ENCODE data around the gene IVNS1ABP. TPM values are rescaled to one million over a fixed set of nuclear protein-coding genes. Genes with fewer than 3 reads are reported as not detected.
"Not testable (repeated sequence)": the region's sequence is repeated elsewhere in the genome, so short reads cannot be mapped to it uniquely, and the experiment has no call there.

The IVNS1ABP gene
- total and polyA plus RNA-seq, 4 donors: 14.2 to 83.4 (median 34.0) TPM

DNA sequence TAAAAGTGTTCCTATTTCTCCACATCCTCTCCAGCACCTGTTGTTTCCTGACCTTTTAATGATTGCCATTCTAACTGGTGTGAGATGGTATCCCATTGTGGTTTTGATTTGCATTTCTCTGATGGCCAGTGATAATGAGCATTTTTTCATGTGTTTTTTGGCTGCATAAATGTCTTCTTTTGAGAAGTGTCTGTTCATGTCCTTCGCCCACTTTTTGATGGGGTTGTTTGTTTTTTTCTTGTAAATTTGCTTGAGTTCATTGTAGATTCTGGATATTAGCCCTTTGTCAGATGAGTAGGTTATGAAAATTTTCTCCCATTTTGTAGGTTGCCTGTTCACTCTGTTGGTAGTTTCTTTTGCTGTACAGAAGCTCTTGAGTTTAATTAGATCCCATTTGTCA, 64.6 kb downstream of the IVNS1ABP start:
- WGBS: no CpG with 5 or more reads among the region's 1 CpG
- not testable (repeated sequence) for DNase-seq (ENCODE audit: low spot score); H3K9me3 ChIP-seq (ENCODE audit: control insufficient read depth in 4 of 4, low read length in 3 of 4); H3K36me3 ChIP-seq (ENCODE audit: control insufficient read depth in 4 of 4, insufficient read depth in 3 of 4, low read depth in 1 of 4, low read length in 3 of 4); H3K4me1 ChIP-seq (ENCODE audit: control insufficient read depth in 4 of 4, insufficient read depth in 4 of 4, low read length in 3 of 4); H3K27me3 ChIP-seq (ENCODE audit: control insufficient read depth in 4 of 4, insufficient read depth in 4 of 4, low read length in 3 of 4); H3K9ac ChIP-seq (ENCODE audit: low read depth in 1 of 2, low read length in 2 of 2); H3K4me3 ChIP-seq (ENCODE audit: low read depth in 1 of 3, low read length in 3 of 3); H3K27ac ChIP-seq (ENCODE audit: low read depth in 1 of 2, low read length in 2 of 2)

DNA sequence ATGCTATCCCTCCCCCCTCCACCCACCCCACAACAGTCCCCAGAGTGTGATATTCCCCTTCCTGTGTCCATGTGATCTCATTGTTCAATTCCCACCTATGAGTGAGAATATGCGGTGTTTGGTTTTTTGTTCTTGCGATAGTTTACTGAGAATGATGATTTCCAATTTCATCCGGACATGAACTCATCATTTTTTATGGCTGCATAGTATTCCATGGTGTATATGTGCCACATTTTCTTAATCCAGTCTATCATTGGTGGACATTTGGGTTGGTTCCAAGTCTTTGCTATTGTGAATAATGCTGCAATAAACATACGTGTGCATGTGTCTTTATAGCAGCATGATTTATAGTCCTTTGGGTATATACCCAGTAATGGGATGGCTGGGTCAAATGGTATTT, 65.1 kb downstream of the IVNS1ABP start:
- not testable (repeated sequence) for H3K4me3 ChIP-seq (ENCODE audit: low read depth in 1 of 3, low read length in 3 of 3); H3K36me3 ChIP-seq (ENCODE audit: control insufficient read depth in 4 of 4, insufficient read depth in 3 of 4, low read depth in 1 of 4, low read length in 3 of 4); H3K27ac ChIP-seq (ENCODE audit: low read depth in 1 of 2, low read length in 2 of 2); H3K9ac ChIP-seq (ENCODE audit: low read depth in 1 of 2, low read length in 2 of 2); DNase-seq (ENCODE audit: low spot score); H3K27me3 ChIP-seq (ENCODE audit: control insufficient read depth in 4 of 4, insufficient read depth in 4 of 4, low read length in 3 of 4); H3K9me3 ChIP-seq (ENCODE audit: control insufficient read depth in 4 of 4, low read length in 3 of 4); H3K4me1 ChIP-seq (ENCODE audit: control insufficient read depth in 4 of 4, insufficient read depth in 4 of 4, low read length in 3 of 4)
- WGBS: 98% methylated on average over 3 of the region's 4 CpGs

DNA sequence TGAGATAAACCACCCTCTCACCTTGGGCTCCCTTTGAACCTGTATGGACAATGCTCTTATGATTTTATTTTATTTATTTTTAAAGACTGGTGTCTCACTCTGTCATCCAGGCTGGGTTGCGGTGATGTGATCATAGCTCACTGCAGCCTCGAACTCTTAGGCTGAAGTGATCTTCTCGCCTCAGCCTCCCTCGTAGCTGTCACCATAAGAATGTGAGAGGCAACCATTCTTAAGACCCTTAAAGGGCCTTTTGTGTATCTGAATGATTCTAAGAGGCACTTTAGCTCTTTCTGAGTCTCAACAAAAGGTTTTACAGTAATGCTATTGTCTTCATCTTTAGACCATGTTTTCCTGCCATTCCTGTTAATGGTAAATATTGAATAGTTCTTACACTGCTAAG, 67.0 kb downstream of the IVNS1ABP start:
- Histone ChIP-seq H3K4me3 (ENCODE audit: low read depth in 1 of 3, low read length in 3 of 3) (no peak overlapping the region), H3K27ac (ENCODE audit: low read depth in 1 of 2, low read length in 2 of 2) (no peak overlapping the region), H3K9ac (ENCODE audit: low read depth in 1 of 2, low read length in 2 of 2) (no peak overlapping the region), H3K36me3 (ENCODE audit: control insufficient read depth in 4 of 4, insufficient read depth in 3 of 4, low read depth in 1 of 4, low read length in 3 of 4) (no peaks in the 10 kb centered on the region), H3K27me3 (ENCODE audit: control insufficient read depth in 4 of 4, insufficient read depth in 4 of 4, low read length in 3 of 4) (no peaks in the 10 kb centered on the region), H3K9me3 (ENCODE audit: control insufficient read depth in 4 of 4, low read length in 3 of 4) (no peaks in the 10 kb centered on the region), H3K4me1 (ENCODE audit: control insufficient read depth in 4 of 4, insufficient read depth in 4 of 4, low read length in 3 of 4) (no peaks in the 10 kb centered on the region)
- TF ChIP-seq GABPA (IDR thresholded peaks at IDR 0.05 in 1 of 2, conservative IDR thresholded peaks at IDR 0.05 in 1 of 2): no peak
- TF ChIP-seq FOXA1 (IDR thresholded peaks at IDR 0.05): no peak
- TF ChIP-seq EGR1 (IDR thresholded peaks at IDR 0.05; ENCODE audit: low read depth in 2 of 2): no peak
- TF ChIP-seq JUND (IDR thresholded peaks at IDR 0.05): no peak
- TF ChIP-seq, protein P1, sequence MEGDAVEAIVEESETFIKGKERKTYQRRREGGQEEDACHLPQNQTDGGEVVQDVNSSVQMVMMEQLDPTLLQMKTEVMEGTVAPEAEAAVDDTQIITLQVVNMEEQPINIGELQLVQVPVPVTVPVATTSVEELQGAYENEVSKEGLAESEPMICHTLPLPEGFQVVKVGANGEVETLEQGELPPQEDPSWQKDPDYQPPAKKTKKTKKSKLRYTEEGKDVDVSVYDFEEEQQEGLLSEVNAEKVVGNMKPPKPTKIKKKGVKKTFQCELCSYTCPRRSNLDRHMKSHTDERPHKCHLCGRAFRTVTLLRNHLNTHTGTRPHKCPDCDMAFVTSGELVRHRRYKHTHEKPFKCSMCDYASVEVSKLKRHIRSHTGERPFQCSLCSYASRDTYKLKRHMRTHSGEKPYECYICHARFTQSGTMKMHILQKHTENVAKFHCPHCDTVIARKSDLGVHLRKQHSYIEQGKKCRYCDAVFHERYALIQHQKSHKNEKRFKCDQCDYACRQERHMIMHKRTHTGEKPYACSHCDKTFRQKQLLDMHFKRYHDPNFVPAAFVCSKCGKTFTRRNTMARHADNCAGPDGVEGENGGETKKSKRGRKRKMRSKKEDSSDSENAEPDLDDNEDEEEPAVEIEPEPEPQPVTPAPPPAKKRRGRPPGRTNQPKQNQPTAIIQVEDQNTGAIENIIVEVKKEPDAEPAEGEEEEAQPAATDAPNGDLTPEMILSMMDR (IDR thresholded peaks at IDR 0.05; ENCODE audit: low read depth, low read length, missing input control): no peak
- no peak for TF ChIP-seq TAF1 (conservative IDR thresholded peaks at IDR 0.05)
- no peak for TF ChIP-seq NR2F2 (IDR thresholded peaks at IDR 0.05)
- TF ChIP-seq, protein P2, sequence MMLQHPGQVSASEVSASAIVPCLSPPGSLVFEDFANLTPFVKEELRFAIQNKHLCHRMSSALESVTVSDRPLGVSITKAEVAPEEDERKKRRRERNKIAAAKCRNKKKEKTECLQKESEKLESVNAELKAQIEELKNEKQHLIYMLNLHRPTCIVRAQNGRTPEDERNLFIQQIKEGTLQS (IDR thresholded peaks at IDR 0.05): no peak
- TF ChIP-seq RAD21 (IDR thresholded peaks at IDR 0.05): no peak
- TF ChIP-seq, protein P3, sequence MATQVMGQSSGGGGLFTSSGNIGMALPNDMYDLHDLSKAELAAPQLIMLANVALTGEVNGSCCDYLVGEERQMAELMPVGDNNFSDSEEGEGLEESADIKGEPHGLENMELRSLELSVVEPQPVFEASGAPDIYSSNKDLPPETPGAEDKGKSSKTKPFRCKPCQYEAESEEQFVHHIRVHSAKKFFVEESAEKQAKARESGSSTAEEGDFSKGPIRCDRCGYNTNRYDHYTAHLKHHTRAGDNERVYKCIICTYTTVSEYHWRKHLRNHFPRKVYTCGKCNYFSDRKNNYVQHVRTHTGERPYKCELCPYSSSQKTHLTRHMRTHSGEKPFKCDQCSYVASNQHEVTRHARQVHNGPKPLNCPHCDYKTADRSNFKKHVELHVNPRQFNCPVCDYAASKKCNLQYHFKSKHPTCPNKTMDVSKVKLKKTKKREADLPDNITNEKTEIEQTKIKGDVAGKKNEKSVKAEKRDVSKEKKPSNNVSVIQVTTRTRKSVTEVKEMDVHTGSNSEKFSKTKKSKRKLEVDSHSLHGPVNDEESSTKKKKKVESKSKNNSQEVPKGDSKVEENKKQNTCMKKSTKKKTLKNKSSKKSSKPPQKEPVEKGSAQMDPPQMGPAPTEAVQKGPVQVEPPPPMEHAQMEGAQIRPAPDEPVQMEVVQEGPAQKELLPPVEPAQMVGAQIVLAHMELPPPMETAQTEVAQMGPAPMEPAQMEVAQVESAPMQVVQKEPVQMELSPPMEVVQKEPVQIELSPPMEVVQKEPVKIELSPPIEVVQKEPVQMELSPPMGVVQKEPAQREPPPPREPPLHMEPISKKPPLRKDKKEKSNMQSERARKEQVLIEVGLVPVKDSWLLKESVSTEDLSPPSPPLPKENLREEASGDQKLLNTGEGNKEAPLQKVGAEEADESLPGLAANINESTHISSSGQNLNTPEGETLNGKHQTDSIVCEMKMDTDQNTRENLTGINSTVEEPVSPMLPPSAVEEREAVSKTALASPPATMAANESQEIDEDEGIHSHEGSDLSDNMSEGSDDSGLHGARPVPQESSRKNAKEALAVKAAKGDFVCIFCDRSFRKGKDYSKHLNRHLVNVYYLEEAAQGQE (IDR thresholded peaks at IDR 0.05): no peak
- TF ChIP-seq FOXA2 (IDR thresholded peaks at IDR 0.05): no peak
- WGBS: 97% methylated on average over 4 of the region's 4 CpGs
- DNase-seq (ENCODE audit: low spot score): no peak
